ENCODE results near the gene TINAGL1. TPM values are rescaled to one million over a fixed set of nuclear protein-coding genes. Genes with fewer than 3 reads are reported as not detected.

TINAGL1 gene
- total RNA-seq: not detected

GRCh38 chr1:31576201-31576669 is at the start of gene TINAGL1:
TSS of gene TINAGL1 (plus strand) at chr1:31576515. CDS start at chr1:31577149, 634 bp downstream.
- H3K36me3 Mint-ChIP-seq (ENCODE audit: low read depth): no peaks in the 10 kb centered on the region
- intact Hi-C loops (cut with micrococcal nuclease): no loop called here
- POLR2A ChIA-PET: no interaction called here
- no peak within 1 kb of the TSS for H3K27ac Mint-ChIP-seq
- no peak for DNase-seq
- CTCF ChIA-PET: no interaction called here
- ATAC-seq: no peak
- TF ChIP-seq CTCF (IDR thresholded peaks at IDR 0.05): no peak
- no peaks in the 10 kb centered on the region for H3K9me3 Mint-ChIP-seq
- peaks cover 9% of the 10 kb centered on the region for H3K27me3 Mint-ChIP-seq
- H3K4me1 Mint-ChIP-seq (ENCODE audit: low read depth): no peaks in the 10 kb centered on the region
- no peak within 1 kb of the TSS for H3K4me3 Mint-ChIP-seq

DNA sequence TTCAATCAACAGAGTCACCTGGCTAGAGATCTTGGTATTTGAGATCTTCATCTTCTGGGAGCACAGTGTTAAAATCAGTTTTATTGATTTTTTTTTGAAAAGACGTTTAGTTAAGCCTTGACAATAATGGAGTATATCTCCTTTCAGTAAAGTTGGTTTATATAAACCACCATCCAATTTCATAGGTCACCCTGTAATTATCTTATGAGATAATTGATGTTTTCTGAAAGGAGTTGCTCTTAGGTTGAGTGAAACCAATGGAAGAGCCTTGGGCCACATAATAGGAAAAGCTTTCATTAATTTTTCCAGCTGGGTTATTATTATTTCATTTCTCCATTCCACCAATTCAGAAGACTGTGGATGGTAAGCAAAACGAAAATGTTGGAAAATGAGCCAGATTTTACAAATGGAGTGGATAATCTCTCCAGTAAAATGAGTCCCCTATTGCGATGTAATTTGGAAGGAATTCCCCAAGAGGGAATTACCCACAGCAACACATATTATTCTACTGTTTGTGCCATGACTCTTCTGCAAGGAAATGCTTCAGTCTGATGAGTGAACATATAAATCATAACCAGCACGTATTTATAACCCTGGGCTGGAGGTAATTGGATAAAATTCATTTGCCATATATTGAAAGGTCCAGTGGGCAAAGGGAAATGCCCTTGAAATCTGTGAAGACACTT is 46.2 kb upstream of the TINAGL1 start:
- peaks cover under 1% of the 10 kb centered on the region for H3K4me1 Mint-ChIP-seq (ENCODE audit: low read depth)
- no peaks in the 10 kb centered on the region for H3K9me3 Mint-ChIP-seq
- H3K4me3 Mint-ChIP-seq: no peak overlapping the region
- no peak for DNase-seq
- peaks cover 5% of the 10 kb centered on the region for H3K27me3 Mint-ChIP-seq
- intact Hi-C loops (cut with micrococcal nuclease): no loop called here
- H3K36me3 Mint-ChIP-seq (ENCODE audit: low read depth): no peaks in the 10 kb centered on the region
- ATAC-seq: no peak
- ChIA-PET POLR2A (interaction anchor here (1.0 kb wide), 1 partner anchor 17 kb away, joined by 4 read pairs; no protein-coding TSS in a partner anchor), CTCF (interaction anchor here (3.4 kb wide), 1 partner anchor 19 kb away, joined by 13 read pairs; no protein-coding TSS in a partner anchor)
- no peak overlapping the region for H3K27ac Mint-ChIP-seq
- TF ChIP-seq CTCF (IDR thresholded peaks at IDR 0.05): no peak

GRCh38 chr1:31531177-31531999 is 44.9 kb upstream of the TINAGL1 start:
- Mint-ChIP-seq H3K27ac (no peak overlapping the region), H3K36me3 (ENCODE audit: low read depth) (no peaks in the 10 kb centered on the region), H3K9me3 (no peaks in the 10 kb centered on the region), H3K4me3 (no peak overlapping the region), H3K4me1 (ENCODE audit: low read depth) (peaks cover 12% of the 10 kb centered on the region), H3K27me3 (peaks cover 10% of the 10 kb centered on the region)
- no peak for DNase-seq
- no peak for TF ChIP-seq CTCF (IDR thresholded peaks at IDR 0.05)
- ChIA-PET CTCF (interaction anchor here (0.9 to 3.4 kb wide), 6 partner anchors 11 to 136 kb away, joined by 3 to 13 read pairs (median 4); no protein-coding TSS in a partner anchor), POLR2A (interaction anchor here (0.6 to 1.0 kb wide), 3 partner anchors 16 to 988 kb away, joined by 3 to 4 read pairs (median 3); no protein-coding TSS in a partner anchor)
- intact Hi-C loops (cut with micrococcal nuclease): no loop called here
- ATAC-seq: no peak

DNA sequence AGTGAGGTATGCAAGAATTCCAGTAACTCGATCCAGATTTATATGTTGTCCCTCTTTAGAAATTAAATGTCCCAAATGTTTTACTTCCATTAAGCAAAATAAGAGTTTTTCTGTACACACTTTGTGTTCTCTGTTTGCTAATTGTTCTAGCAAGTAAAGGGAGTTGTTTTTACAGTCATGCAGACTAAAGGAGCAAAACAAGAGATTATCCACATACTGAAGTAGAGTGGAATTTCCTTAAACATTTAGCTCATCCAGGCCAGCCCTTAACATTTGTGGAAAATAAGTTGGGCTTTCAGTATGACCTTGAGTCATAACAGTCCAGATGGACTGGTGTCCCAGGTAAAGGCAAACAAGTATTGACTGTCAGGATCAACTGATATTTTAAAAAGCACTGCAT is 44.1 kb upstream of the TINAGL1 start:
- no peak for TF ChIP-seq CTCF (IDR thresholded peaks at IDR 0.05)
- ChIA-PET CTCF (interaction anchor here (1.1 to 3.4 kb wide), 5 partner anchors 12 to 110 kb away, joined by 3 to 13 read pairs (median 4); no protein-coding TSS in a partner anchor), POLR2A (interaction anchor here (0.6 kb wide), 1 partner anchor 911 kb away, joined by 3 read pairs; no protein-coding TSS in a partner anchor)
- intact Hi-C loops (cut with micrococcal nuclease): no loop called here
- Mint-ChIP-seq H3K4me1 (ENCODE audit: low read depth) (peaks cover 13% of the 10 kb centered on the region), H3K36me3 (ENCODE audit: low read depth) (no peaks in the 10 kb centered on the region), H3K27me3 (peaks cover 12% of the 10 kb centered on the region), H3K4me3 (no peak overlapping the region), H3K27ac (no peak overlapping the region), H3K9me3 (no peaks in the 10 kb centered on the region)
- ATAC-seq (no peak), DNase-seq (no peak)
